ENCODE data around the gene VGLL4. TPM values are rescaled to one million over a fixed set of nuclear protein-coding genes. Genes with fewer than 3 reads are reported as not detected.
A peak's percentile ranks its signal among the peaks of the same experiment; 100 is the strongest.

VGLL4 gene
- total RNA-seq, 1 donor from 2014 or later: 57.5 TPM

DNA sequence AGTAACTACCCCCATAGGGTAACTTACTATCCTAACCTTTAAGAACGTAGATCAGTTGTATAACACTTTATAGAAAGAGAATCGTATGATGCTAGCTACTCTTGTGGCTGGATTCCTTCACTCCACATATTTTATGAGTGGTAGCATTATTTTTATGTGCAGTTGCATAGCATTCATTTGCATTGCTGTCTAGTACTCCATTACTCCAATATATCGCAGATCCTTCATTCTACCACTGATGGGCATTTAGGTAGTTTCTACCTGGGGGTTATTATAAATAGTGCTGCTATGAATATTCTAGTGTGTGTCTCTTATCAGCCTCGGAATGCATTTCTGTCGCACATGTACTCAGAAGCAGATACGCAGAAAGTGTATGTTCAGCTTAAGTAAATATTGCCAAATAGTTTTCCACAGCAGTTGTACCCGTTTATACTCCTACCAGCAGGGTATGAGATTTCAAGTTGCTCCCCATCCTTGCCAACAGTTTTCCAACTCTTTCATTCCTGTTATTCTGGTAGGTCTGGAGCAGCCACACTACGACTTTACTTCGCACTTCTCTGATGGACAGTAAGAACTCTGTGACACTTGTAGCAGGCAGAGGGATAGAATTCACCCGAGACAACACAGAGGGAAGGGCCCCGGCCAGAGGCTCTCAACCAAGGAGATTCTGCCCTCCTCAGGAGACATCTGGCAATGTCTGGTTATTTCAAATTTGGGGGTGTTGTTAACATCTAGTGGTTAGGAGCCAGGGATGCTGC lies 9.8 kb upstream of the VGLL4 start:
- no peak for DNase-seq (ENCODE audit: low spot score)

DNA sequence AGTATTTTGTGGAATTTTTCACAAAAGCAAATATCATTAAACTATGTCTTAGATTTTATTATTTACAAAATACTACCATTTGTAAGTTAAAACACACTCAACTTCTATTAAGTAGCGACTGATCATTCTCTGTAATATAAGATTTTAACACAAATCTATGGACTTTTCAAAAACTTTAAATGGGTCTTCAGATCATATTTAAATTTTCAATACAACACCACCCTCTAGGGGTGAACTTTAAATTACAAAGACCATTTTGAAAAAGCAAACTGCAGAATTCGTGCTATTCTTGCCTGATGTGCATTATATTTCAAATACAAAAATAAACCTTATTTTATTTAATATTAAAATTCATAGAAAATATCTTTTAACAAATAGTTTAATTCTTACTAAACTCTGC lies 8.2 kb upstream of the VGLL4 start:
- no peak for DNase-seq (ENCODE audit: low spot score)

DNA sequence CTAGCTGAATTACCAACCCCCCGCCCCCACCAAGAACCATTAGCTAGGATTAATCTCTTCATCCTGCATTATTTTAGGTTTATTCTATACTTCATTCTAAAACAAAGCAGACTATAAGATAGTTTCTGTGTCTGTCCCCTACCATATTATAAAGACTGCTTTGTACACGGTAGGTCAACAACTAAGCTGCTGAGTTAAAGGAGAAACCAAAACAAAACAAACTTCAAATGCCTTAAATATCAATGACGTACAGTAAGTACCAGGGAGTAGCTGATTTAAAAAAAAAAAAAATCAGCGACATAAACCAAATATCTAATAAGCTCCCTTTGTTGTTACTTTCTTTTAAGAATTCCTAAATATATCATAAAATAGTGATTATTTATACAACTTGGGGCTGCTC lies 7.8 kb upstream of the VGLL4 start:
- DNase-seq (ENCODE audit: low spot score): no peak

DNA sequence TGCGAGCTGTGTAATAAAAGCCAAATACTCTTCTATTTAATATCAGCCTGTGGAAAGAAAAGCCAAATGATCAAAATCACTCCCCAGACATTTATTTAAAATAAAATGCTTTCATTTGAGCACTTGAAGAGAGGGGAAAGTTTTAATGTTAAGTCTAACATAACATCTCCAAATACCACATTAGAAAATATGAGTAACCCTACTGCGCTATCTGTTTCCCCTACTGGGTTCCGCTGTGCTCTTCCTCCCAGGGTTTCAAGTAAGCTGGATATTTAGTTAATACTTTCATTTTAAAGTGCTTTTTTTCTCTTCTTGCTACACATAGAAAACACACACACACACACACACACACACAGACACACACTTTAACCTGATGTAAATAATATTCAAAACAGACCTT lies 6.7 kb upstream of the VGLL4 start:
- no peak for DNase-seq (ENCODE audit: low spot score)

DNA sequence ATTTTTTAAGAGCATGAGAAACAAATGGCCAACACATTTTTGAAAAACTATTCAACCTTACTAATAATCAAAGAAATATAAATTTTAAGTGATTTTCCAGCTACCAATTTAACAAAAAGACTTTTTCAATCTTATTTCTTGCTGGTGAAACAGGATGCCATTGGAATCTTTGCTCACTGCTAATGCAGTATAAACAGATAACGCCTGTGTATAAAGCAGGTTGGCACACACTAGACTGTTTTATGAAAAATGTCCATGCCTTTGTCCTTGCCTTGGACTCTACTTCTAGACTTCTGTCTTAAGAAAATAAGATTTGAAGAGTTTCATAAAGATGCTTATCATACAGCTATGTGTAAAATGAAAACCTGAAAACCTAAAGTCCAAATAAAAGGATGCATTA lies 5.0 kb upstream of the VGLL4 start:
- DNase-seq (ENCODE audit: low spot score): no peak

DNA sequence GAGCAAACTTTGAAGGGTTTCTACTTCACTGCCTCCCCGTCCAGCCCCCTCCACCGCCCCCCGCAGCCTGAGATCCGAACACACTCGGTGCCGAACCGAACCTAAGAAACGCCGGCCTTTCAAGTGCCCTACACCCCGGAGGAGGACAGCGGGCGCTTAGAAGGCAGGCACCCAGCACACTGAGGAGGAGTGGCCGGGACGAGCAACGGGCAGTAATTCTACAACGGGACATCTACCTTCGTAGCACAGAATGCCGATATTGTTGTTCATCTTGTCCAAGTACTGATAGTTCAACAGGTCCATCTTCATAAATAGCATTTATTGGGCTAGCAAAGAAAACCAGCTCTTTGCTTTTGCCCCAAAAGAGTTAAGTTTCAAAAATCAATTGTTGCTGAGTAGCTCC lies 513 bp downstream of the VGLL4 start:
- no peak for DNase-seq (ENCODE audit: low spot score)

DNA sequence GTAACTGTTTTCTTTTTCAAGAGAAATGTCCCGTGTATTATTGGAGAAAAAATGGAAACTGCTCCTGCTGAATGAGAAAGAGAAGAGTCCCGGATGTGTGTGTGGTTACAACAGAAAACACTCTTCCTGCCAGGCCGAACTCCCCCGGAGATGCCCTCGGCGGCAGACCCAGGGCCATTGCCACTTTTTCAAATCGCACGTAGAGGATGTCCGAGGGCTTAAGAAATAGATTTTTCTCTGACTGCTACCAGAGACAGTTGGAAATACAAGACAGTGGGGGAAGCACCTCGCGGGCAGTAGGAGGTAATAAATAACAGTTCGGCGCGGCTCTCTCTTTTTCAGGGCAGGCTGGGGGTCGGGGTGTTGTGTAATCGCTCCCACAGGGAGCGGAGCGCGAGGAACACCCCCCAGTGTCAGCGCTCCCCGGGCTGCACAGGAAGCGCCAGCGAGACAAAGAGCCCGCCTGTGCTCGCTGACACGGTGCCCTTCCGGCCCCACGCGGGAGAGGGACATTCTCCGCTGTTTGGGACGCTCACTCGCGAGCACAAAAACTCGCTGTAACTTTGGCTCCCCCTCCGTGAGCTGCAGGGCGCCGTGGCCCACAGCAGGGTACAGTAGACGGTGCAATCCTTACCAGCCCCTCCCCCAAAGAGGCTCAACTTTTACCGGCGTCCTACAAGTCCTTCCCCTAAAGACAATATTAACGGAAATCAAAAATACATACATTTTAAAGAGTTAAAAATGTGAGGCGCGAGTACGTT lies 1.1 kb downstream of the VGLL4 start:
- DNase-seq (ENCODE audit: low spot score): peak; percentile 91

DNA sequence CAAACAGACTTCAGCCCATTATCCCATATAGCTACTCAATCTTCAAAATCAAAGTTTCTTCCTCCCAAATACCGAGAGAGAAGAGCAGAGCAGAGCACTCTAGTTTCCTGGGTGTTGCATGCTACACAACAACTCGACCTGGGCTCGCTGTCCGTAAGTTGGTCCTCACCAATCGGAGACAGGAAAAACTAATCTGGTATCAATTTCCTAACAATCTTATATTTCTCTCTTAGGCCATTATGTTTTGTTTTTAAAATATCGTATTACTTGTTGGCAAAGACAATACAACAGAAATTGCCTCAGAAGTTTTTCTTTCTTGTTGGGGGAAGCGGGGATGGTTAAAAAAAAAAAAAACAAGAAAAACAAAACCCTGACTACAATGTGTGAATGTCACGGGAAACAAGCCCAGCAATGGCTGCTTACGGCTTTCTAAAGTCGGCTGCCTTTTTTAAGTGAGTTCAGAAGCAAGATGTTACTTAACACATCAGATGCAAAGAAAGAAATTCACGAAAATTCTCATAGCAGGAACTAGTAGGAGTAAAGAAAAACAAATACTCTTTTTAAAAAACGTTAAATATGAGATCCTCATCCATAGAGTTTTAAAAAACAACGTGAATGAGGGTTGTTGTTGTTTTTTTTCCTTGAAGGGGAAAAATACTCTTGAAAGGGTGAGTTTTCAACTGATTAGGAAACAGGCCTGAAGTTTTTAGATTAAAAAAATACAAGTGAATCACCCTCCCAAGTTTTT lies 1.9 kb downstream of the VGLL4 start:
- DNase-seq (ENCODE audit: low spot score): no peak

DNA sequence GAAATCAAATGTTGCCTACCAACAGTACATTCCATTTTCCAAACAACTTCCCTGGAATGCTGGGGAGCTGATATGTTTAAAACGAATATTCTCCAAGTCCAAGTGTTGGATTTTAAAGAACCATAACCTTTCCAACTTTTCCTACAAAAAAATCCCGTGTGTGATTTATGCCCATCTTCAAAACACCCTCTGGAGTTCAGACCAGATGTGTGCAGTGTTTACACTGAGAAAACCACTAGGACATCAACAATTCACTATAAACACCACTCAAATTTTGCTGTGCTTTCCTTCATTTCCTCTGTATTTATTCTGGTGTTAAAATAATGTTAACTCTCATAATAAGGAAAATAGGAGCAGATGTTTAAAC lies 2.4 kb downstream of the VGLL4 start:
- no peak for DNase-seq (ENCODE audit: low spot score)

DNA sequence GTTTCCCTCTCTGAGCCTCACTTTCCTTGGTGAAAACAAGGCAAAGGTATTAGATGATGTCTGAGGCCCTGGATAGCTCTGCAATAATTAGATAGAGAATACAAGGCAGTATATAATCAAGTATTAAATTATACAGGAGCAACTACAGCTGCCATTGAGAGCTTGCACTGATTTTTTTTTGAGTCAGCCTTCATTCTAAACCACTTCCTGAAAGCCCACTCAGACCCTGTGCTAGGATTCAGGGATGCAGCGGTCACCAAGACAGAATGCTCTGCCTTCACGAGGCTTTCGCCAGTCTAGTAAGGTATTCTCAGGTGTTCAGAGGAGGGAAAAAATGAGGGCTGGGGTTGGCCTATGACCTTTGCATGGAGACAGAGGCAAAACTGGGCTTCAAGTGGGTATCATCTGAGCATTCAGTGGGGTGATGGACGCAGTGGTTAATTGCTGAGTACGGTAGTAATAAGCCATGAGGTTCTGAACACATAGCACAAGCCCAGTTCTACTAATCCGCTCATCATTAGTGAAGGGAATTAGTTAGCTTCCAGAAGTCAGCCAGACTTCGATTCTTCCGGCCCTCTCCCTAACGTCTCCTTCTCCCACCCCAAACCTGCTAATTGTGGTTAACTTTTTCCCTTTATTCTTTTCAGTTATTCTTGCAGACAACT lies 3.6 kb downstream of the VGLL4 start:
- no peak for DNase-seq (ENCODE audit: low spot score)

DNA sequence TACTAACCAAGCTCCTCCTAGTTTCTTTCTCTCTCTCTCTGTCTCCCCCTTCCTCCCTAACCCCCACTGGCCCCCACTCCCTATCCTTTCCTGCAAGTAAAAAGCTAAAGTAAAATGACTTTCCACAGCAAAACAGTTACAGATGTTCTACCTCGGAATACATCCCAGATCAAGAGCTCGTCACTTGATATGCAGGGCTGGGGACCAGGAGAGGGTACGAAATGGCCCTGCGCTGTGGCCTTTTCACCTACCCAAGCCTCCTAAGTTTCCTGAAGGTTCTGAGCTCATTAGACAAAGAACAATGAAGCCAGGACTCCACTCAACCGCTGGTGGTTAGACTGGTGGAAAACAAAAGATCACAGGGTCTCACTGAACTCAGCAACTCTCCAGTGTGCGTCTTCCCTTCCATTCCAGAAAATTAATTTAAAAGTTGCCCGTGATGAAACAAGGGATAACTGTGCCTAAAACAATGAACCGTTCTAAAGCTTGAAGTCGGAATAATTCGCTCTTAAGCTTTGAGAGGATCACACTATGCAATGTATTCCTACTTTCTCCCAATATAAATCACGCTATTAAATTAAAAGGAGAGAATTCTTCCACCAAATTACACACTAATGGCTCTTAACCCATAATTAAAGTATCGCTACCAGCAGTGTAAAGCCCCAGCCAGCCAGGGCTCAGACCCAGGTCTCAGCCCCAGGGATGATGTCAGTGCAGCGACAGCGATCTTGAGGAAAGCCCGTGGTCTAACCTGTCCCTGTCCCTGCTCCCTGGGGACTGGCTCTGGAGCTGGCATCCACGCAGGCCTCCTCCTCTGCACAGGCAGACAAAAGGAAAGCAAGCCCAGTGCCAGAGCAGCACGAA lies 5.0 kb downstream of the VGLL4 start:
- DNase-seq (ENCODE audit: low spot score): no peak

DNA sequence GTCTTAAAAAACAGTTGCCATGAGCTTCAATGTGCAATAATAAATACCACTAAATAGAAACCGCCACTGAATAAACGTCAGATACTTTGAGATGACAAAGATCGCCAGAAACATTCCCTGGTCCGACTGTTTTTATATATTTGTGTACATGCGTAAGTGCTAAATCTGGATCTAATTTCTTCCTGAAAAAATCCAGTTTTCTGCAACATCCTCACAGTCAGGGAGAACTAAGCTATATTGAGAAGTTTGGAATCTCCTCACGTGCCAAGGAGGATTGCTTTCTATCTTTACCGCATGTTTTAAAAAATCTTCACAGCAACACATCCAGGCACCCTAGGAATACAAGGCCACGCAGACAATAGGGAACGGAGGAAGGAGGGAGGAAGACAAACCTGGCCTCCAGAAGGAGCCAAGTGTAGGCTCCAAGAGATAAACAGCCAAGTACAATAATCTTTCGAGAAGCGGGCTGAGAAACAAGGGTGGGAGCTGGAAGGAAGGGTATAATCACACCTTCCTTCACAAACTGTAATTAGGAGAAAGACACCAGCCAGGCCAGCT lies 5.7 kb downstream of the VGLL4 start:
- no peak for DNase-seq (ENCODE audit: low spot score)

DNA sequence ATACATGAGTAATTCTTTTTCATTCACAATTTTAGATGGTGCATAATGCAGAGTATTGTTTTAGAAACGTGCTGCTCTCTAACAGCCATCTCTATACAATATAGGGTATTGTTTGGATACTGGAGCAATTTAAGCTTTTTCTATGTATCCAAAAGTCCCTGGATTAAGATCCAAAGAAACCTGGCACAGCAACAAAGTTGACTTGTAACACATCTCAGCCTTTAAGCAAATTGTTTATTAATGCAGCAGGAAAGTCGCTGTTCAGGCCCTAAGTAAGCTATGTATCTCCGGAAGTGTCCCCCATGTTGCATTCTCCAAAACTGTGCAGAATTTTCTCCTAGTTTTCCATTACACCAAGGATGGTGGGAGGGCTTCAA lies 7.3 kb downstream of the VGLL4 start:
- DNase-seq (ENCODE audit: low spot score): no peak

DNA sequence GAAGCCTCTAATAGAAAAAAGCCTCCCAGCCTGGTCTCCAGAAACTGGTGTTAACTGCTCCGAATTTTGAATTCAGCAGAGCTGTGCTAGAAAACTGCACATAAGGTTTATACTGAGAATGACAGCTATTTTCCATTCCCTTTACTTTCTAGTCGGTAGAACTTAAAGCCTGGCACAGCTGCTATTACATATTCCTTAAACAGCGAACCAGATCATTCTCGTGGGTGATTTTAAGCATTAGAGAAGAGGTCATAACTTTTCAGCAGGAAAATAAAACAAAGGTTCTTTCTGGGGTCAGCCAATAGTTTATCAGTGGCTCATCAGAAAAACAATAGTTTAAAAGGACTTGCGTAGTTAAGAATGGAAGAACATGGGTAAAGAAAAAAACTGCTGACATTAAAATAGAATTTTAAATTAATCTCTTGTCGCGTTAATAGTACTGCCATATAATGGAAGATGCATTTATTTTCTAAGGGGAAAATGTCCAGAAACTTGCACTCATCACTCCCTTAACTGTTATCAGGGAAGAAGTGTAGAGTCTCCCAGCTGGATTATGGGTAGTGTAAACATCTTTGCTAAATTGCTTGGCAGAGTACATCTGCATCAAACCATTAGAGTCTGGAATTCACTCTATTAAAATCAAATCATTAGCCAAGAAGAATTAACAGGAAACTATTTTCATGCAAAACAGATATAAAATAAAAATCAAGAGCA lies 7.9 kb downstream of the VGLL4 start:
- no peak for DNase-seq (ENCODE audit: low spot score)

DNA sequence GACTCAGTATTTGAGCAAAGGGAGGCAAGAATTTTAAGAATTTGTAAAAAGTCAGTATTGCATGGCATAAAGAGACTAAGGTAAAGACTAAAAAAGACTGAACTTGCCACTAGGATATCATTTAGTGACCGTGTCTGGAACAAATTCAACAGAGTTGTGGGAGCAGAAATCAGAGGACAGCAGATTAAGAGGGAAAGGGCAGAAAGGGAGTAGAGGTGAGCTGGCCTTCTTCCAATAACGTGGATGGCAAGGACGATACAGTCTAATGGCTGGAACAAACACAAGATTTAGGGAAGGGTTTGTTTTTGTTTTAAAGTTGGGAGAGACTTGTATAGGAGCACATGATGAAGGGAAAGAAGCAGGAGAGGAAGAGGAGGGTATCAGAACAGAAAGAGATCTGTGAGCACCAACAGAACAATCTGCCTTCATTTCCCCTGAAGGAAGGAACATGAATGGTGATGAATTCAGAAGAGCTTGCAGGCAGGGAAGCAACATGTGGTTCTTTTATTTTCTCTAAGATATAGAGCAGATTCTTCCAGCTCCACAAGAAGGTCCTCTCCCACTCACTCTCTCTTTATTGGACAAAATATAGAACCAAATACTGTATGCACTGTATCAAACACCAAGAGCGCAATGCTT lies 8.6 kb downstream of the VGLL4 start:
- DNase-seq (ENCODE audit: low spot score): no peak

DNA sequence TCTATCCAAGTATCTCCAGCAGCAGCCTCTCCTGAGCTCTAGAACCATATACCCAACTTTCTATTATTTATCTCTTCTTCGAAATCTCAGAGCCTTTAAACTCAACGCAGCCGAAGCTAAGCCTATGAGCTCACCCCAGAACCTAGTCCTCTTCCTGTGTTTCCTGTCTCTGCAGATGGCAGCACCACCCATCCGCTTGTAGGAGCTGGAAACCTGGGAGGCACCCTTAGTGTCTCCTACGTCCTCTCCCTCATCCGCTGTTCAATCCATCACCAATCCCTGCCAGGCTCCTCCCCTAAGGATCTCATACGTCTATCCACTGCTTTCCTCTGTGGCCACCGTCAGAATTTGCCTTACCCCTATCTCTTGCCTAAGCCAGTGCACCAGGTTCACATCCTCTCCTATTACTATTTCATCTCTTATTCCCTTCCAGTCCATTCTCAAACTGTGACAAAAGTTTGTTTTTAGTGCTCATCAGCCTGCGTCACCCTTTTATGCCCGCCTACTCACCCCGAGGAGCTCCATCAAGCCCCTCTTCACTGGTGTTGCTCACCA lies 9.6 kb downstream of the VGLL4 start:
- DNase-seq (ENCODE audit: low spot score): no peak

DNA sequence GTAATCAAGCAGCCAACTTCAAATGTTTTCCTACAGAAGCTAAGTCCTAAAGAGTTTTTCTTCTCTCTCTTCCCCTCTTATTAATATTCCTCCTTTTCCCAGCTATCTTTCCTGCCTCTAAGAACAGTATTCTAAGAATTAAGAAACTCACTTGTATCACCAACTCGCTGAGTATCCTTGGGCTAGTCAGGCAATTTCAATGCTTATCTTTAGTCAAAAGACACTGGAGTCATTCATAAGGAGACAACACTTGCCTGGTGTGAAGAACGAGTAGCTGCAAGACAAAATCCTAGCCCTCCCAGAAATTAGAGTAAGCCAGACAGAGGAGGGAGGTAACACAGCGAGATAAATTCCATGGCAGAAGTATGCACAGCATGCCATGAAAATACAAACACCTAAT lies 10.7 kb downstream of the VGLL4 start:
- no peak for DNase-seq (ENCODE audit: low spot score)

DNA sequence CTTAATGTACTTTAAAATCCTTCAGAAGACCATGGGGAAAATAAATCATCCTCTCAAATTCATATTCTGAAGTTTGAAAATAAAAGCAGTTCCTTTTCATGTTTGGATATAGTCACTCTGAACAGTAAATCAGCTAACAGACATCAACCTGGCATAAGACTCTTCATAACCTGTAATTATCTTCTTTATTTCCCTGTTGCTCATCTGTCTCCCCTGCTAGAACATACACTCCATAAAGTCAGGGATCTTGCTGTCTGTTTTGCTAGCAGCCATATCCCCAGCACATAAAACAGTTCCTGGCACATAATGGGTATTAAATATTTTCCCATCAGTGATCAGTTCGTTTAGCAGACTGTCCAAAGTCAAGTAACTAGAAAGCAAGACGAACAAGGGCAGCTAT lies 11.2 kb downstream of the VGLL4 start:
- no peak for DNase-seq (ENCODE audit: low spot score)

DNA sequence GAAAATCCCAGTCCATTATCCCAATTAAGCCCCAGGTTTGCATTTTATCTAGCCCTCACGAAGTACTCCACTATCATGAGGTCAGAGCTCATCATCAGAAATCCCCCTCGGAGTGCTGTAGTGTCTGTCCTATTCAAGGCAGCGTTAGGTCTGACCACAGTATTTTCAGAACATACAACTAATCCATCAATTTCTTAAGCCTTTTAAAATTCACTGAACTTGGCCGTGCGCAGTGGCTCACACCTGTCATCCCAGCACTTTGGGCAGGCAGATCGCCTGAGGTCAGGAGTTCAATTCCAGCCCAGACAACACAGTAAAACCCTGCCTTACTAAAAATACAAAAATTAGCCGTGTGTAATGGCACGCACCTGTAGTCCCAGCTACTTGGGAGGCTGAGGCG lies 11.9 kb downstream of the VGLL4 start:
- DNase-seq (ENCODE audit: low spot score): no peak
